ENCODE results near the gene CCL18.
"Not testable (repeated sequence)": the region's sequence is repeated elsewhere in the genome, so short reads cannot be mapped to it uniquely, and the experiment has no call there.

CCL18 gene

GRCh38 chr17:36115649-36115977, 51.5 kb downstream of the CCL18 start:
- not testable (repeated sequence) for H3K79me2 ChIP-seq (ENCODE audit: insufficient read depth, low read length); H3K36me3 ChIP-seq (ENCODE audit: low read length); H3K27me3 ChIP-seq (ENCODE audit: low read length); H3K9me3 ChIP-seq (ENCODE audit: insufficient read depth, low read length); H3K9me2 ChIP-seq (replicated peaks; ENCODE audit: insufficient read depth, low read length); H3F3A ChIP-seq (ENCODE audit: insufficient read depth); H3K4me3 ChIP-seq (ENCODE audit: insufficient read depth, low read length, poor library complexity, severe bottlenecking); H3K4me2 ChIP-seq (ENCODE audit: low read depth, low read length, poor library complexity, severe bottlenecking); H4K20me1 ChIP-seq (ENCODE audit: low read depth, low read length); H3K9ac ChIP-seq (ENCODE audit: low read length); H2AFZ ChIP-seq (ENCODE audit: low read depth, low read length, severe bottlenecking); H3K27ac ChIP-seq (ENCODE audit: low read depth, low read length)

GRCh38 chr17:36117505-36118382, 53.7 kb downstream of the CCL18 start:
- H3K36me3 ChIP-seq (ENCODE audit: low read length): no peaks in the 10 kb centered on the region
- no peaks in the 10 kb centered on the region for H3K79me2 ChIP-seq (ENCODE audit: insufficient read depth, low read length)
- H3K27ac ChIP-seq (ENCODE audit: low read depth, low read length): no peak overlapping the region
- no peaks in the 10 kb centered on the region for H3K9me3 ChIP-seq (ENCODE audit: insufficient read depth, low read length)
- no peak overlapping the region for H3K4me3 ChIP-seq (ENCODE audit: insufficient read depth, low read length, poor library complexity, severe bottlenecking)
- H4K20me1 ChIP-seq (ENCODE audit: low read depth, low read length): no peaks in the 10 kb centered on the region
- no peak for TF ChIP-seq EZH2phosphoT487 (conservative IDR thresholded peaks at IDR 0.05; ENCODE audit: low read length)
- no peak for TF ChIP-seq CTCF (IDR thresholded peaks at IDR 0.05; ENCODE audit: insufficient read depth, low read length, poor library complexity, severe bottlenecking)
- H3K9ac ChIP-seq (ENCODE audit: low read length): no peak overlapping the region
- H3K9me2 ChIP-seq (replicated peaks; ENCODE audit: insufficient read depth, low read length): no peaks in the 10 kb centered on the region
- H3K4me2 ChIP-seq (ENCODE audit: low read depth, low read length, poor library complexity, severe bottlenecking): no peak overlapping the region
- H3F3A ChIP-seq (ENCODE audit: insufficient read depth): no peaks in the 10 kb centered on the region
- no peaks in the 10 kb centered on the region for H3K27me3 ChIP-seq (ENCODE audit: low read length)
- H2AFZ ChIP-seq (ENCODE audit: low read depth, low read length, severe bottlenecking): no peak overlapping the region

- H3K79me2 ChIP-seq (ENCODE audit: insufficient read depth, low read length): no peaks in the 10 kb centered on the region
- H3K36me3 ChIP-seq (ENCODE audit: low read length): no peaks in the 10 kb centered on the region
- no peaks in the 10 kb centered on the region for H3K9me3 ChIP-seq (ENCODE audit: insufficient read depth, low read length)
- H3K27ac ChIP-seq (ENCODE audit: low read depth, low read length): no peak overlapping the region
- H2AFZ ChIP-seq (ENCODE audit: low read depth, low read length, severe bottlenecking): no peak overlapping the region
- H4K20me1 ChIP-seq (ENCODE audit: low read depth, low read length): no peaks in the 10 kb centered on the region
- no peak for TF ChIP-seq EZH2phosphoT487 (conservative IDR thresholded peaks at IDR 0.05; ENCODE audit: low read length)
- no peak for TF ChIP-seq CTCF (IDR thresholded peaks at IDR 0.05; ENCODE audit: insufficient read depth, low read length, poor library complexity, severe bottlenecking)
- no peaks in the 10 kb centered on the region for H3K9me2 ChIP-seq (replicated peaks; ENCODE audit: insufficient read depth, low read length)
- no peaks in the 10 kb centered on the region for H3F3A ChIP-seq (ENCODE audit: insufficient read depth)
- H3K27me3 ChIP-seq (ENCODE audit: low read length): no peaks in the 10 kb centered on the region
- no peak overlapping the region for H3K4me3 ChIP-seq (ENCODE audit: insufficient read depth, low read length, poor library complexity, severe bottlenecking)
- no peak overlapping the region for H3K4me2 ChIP-seq (ENCODE audit: low read depth, low read length, poor library complexity, severe bottlenecking)
- no peak overlapping the region for H3K9ac ChIP-seq (ENCODE audit: low read length)
Observed at GRCh38 chr17:36118477-36119353, 54.6 kb downstream of the CCL18 start.

GRCh38 chr17:36120221-36120620, 56.1 kb downstream of the CCL18 start:
- H3K36me3 ChIP-seq (ENCODE audit: low read length): no peaks in the 10 kb centered on the region
- no peak overlapping the region for H3K4me3 ChIP-seq (ENCODE audit: insufficient read depth, low read length, poor library complexity, severe bottlenecking)
- H3K9ac ChIP-seq (ENCODE audit: low read length): no peak overlapping the region
- no peak overlapping the region for H3K4me2 ChIP-seq (ENCODE audit: low read depth, low read length, poor library complexity, severe bottlenecking)
- no peak overlapping the region for H2AFZ ChIP-seq (ENCODE audit: low read depth, low read length, severe bottlenecking)
- no peaks in the 10 kb centered on the region for H4K20me1 ChIP-seq (ENCODE audit: low read depth, low read length)
- no peaks in the 10 kb centered on the region for H3K27me3 ChIP-seq (ENCODE audit: low read length)
- H3K9me3 ChIP-seq (ENCODE audit: insufficient read depth, low read length): peaks cover 6% of the 10 kb centered on the region
- TF ChIP-seq EZH2phosphoT487 (conservative IDR thresholded peaks at IDR 0.05; ENCODE audit: low read length) (no peak), CTCF (IDR thresholded peaks at IDR 0.05; ENCODE audit: insufficient read depth, low read length, poor library complexity, severe bottlenecking) (no peak)
- H3K27ac ChIP-seq (ENCODE audit: low read depth, low read length): no peak overlapping the region
- H3K9me2 ChIP-seq (replicated peaks; ENCODE audit: insufficient read depth, low read length): no peaks in the 10 kb centered on the region
- no peaks in the 10 kb centered on the region for H3K79me2 ChIP-seq (ENCODE audit: insufficient read depth, low read length)
- H3F3A ChIP-seq (ENCODE audit: insufficient read depth): no peaks in the 10 kb centered on the region

- H3F3A ChIP-seq (ENCODE audit: insufficient read depth); H3K36me3 ChIP-seq (ENCODE audit: low read length); H2AFZ ChIP-seq (ENCODE audit: low read depth, low read length, severe bottlenecking); H3K79me2 ChIP-seq (ENCODE audit: insufficient read depth, low read length); H3K27me3 ChIP-seq (ENCODE audit: low read length); H3K4me2 ChIP-seq (ENCODE audit: low read depth, low read length, poor library complexity, severe bottlenecking); H3K27ac ChIP-seq (ENCODE audit: low read depth, low read length); H3K4me3 ChIP-seq (ENCODE audit: insufficient read depth, low read length, poor library complexity, severe bottlenecking); H4K20me1 ChIP-seq (ENCODE audit: low read depth, low read length); H3K9me2 ChIP-seq (replicated peaks; ENCODE audit: insufficient read depth, low read length); H3K9ac ChIP-seq (ENCODE audit: low read length): not testable (repeated sequence)
- H3K9me3 ChIP-seq (ENCODE audit: insufficient read depth, low read length): peaks cover 15% of the 10 kb centered on the region
Observed at GRCh38 chr17:36121099-36121498, 57.0 kb downstream of the CCL18 start.
